Fibroblast of mammary gland (primary cell): ENCODE data around the gene ACOT7.

Experiments used
- DNase-seq: peaks from one replicate; pipeline ENCODE4 v3.0.0-alpha.2; 2010; ENCODE audit warnings: low read depth
- H3K4me3 ChIP-seq: 2 replicates; pipeline ENCODE4 v1.5.1; 2011; ENCODE audit warnings: low read depth, mild to moderate bottlenecking, low read length, moderate library complexity; ENCODE audit not compliant: control insufficient read depth
- TF ChIP-seq, protein P1 (sequence below): conservative IDR thresholded peaks from 2 replicates; pipeline ENCODE4 v1.5.1; 2011; ENCODE audit warnings: low read depth, low read length, inconsistent platforms; ENCODE audit not compliant: control insufficient read depth, insufficient read depth

ACOT7 gene

DNA sequence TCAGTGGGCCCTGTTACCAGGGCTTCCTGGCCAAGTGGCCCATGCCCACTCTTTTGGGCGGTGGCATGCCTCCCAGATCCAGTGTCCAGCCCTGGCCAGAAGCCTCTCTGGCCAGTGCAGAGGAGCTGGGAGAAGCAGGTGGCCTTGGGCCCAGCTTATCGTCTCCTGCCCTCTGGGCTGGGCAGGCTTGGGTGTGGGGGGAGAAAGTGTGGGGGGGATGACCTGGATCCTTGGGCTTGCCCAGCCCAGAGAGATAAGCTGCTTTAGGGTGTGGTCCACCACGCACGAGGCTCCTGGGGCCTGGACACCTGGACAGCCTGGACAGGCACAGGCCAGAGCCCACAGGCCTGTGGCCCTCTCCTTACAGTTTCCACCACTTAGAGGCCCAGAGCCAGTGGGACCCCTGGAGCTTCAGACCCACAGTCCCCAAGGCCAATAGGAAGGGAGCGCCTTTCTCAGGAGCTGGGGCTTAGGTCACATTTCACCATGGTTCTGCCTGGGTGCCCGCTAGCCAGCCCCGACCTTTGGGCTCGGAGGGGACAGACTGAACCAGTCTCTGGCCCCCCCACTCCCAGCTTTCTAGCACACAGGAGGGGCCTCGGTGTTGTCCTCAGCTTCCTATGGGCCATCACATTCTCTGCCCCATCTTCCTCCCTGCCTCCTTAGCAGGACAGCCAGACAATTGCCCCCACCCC lies 32.9 kb upstream of the ACOT7 start:
- H3K4me3 ChIP-seq = no peak overlapping the region
- DNase-seq = no peak
- TF ChIP-seq, protein P1, sequence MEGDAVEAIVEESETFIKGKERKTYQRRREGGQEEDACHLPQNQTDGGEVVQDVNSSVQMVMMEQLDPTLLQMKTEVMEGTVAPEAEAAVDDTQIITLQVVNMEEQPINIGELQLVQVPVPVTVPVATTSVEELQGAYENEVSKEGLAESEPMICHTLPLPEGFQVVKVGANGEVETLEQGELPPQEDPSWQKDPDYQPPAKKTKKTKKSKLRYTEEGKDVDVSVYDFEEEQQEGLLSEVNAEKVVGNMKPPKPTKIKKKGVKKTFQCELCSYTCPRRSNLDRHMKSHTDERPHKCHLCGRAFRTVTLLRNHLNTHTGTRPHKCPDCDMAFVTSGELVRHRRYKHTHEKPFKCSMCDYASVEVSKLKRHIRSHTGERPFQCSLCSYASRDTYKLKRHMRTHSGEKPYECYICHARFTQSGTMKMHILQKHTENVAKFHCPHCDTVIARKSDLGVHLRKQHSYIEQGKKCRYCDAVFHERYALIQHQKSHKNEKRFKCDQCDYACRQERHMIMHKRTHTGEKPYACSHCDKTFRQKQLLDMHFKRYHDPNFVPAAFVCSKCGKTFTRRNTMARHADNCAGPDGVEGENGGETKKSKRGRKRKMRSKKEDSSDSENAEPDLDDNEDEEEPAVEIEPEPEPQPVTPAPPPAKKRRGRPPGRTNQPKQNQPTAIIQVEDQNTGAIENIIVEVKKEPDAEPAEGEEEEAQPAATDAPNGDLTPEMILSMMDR = no peak

DNA sequence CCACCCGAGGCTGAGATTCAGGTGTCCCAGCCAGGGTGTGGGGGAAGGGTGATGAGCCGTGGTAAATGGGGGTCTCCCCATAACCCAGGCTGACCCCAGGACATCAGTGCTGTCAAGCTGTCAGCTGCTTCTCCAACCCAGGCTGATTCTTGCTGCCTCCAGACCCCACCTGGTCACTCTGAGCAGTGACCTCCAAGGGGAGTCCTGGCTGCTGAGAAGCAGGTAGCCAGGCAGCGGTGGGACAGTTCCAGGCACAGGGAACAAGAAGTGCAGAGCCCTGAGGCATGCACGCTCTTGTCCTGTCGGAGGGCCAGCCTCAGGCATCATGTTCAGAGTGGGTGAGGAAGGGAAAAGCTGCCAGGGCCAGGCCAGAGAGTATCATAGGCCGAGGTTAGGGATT lies 32.1 kb upstream of the ACOT7 start:
- TF ChIP-seq, protein P1 = no peak
- no peak for DNase-seq
- no peak overlapping the region for H3K4me3 ChIP-seq

DNA sequence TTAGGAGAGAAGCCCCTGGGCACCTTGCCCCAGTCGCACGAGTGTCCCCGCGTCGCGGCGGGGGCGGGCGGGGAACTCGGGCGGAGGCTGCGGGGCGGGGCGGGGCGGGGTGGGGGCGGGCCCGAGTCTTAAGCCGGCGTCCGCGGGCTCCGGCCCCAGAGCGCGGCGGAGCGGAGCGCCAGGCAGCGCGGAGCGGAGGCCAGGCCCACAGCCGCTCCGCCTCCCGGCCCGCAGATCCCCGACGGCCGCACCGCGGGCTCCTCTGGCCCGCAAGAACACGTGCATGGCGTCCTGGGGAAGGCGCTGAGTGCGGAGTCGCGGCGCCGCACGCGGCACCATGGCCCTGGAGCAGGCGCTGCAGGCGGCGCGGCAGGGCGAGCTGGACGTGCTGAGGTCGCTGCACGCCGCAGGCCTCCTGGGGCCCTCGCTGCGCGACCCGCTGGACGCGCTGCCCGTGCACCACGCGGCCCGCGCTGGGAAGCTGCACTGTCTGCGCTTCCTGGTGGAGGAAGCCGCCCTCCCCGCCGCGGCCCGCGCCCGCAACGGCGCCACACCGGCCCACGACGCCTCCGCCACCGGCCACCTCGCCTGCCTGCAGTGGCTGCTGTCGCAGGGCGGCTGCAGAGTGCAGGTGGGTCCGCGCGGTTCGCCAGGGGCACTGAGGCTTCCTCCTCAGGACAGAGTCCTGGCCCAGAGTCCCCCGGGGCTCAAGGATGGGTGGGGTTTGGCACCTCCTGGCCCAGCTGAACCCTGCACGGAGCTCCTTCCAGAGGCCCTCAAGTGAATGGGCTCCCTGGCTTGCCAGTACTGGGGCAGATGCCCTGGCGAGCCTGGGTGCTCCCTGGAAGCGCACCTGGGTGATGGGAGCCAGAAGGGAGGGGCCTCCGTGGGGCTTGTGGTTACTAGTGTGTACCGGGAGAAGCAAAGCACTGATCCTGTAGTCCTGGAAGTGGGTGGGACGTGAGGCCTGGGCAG lies 31.3 kb upstream of the ACOT7 start, which contains the start of gene ESPN:
ESPN (plus strand) TSS at position 158 of the 975 bp plus-strand sequence; CDS start at position 338, 180 bp downstream.
- DNase-seq = no peak
- no peak within 1 kb of the TSS for H3K4me3 ChIP-seq
- TF ChIP-seq, protein P1 = no peak

DNA sequence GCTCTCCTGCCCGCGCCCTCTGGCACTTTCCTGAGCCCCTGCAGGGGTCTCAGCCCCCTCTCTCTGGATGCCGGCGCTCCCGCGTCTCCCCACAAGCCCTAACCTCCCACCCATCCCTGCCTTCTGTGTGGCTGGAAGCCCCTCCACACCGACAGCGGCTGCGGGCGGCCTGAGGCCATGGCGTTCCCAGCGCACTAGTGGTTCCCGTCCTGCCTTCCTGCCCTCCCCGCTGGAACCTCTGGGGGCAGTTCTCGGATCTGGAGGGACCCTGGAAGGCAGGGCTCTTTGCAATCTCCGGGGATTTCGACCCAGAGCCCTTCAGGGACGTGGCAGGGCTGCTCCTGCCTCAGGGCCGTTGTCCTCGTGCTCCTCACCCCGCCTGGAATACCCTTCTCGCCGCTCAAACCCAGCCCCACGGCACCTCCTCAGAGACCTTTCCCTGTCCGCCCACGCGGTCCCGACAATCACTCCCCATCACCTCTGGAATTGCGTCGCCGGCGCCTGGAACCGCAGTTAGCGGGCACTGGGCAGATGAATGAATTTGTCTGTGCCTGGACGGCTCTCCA lies 30.5 kb upstream of the ACOT7 start:
- no peak for DNase-seq
- TF ChIP-seq, protein P1 = no peak
- no peak overlapping the region for H3K4me3 ChIP-seq

DNA sequence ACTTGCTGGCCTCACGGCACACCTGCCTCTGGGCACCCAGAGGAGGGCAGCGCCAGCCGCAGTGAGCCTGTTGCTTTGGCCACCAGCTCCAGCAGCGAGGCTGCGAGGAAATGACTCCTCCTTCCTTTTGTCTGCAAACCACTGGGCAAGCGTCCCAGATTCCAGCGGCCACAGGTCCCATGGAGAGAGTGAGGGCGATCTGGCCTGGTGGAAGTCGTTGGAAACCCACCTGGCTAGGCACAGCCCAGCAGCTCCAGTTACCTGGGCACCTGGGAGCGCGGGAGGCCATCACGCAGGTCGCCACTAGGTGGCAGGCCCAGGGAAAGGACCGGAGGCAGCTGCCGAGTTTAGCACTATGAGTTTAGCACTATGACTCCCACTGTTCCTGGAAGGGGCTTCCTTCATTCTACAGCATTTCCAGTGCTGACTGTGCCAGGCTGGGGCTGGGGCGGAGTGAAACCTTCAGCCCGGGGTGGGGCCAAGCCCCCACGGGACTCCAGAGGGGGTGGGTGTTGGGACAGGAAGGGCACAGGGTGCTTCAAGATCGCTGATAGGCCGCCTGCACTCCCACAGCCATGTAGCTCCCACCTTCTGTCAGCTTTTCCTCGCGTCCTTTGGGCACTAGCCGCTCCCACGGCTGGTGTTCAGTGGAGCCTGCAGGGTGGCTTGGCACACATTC lies 29.9 kb upstream of the ACOT7 start:
- no peak overlapping the region for H3K4me3 ChIP-seq
- TF ChIP-seq, protein P1 = peak; percentile 45
- DNase-seq = peak; percentile 31

DNA sequence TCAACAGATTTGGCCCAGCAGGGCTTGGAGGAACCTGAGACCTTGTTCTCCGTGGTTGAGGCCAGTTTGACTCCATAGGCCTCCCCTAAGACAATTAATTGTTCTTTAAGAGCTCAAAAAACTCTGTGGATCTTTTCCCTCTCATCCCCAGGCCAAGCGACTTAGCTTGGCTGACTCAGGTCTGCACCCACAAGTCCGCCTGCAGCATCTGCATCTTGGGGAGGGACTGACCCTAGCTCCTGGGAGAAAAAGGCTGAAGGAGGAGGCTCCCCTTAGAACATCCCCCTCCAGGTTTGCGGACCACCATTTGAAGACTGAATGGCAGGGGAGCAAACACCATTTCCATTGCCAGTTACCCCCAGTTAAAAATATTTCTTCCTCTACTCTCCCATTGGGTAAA lies 27.7 kb upstream of the ACOT7 start:
- H3K4me3 ChIP-seq = no peak overlapping the region
- TF ChIP-seq, protein P1 = no peak
- DNase-seq = no peak
